Vagina (tissue), 2 donors: ENCODE measurements around the gene SET. TPM values are rescaled to one million over a fixed set of nuclear protein-coding genes. Genes with fewer than 3 reads are reported as not detected.
A peak's percentile ranks its signal among the peaks of the same experiment; 100 is the strongest.
"Not testable (repeated sequence)": the region's sequence is repeated elsewhere in the genome, so short reads cannot be mapped to it uniquely, and the experiment has no call there.

ENCODE experiments used
- DNase-seq, 2 donors: peaks; one replicate each; pipeline ENCODE4 v3.0.0-alpha.2; 2017; ENCODE audit errors: extremely low spot score in 2 of 2
- H3K27ac ChIP-seq: fragments of 200-600 bp; sonication (generic); one replicate; pipeline ENCODE4 v1.5.1; 2019
- H3K27me3 ChIP-seq: fragments of 200-600 bp; sonication (generic); one replicate; pipeline ENCODE4 v1.5.1; 2019
- H3K36me3 ChIP-seq, 2 donors: fragments of 200-600 bp; sonication (generic); one replicate each; pipeline ENCODE4 v1.5.1; 2017 to 2019
- H3K4me1 ChIP-seq: fragments of 200-600 bp; sonication (generic); one replicate; pipeline ENCODE4 v1.5.1; 2019
- H3K4me3 ChIP-seq, 2 donors: fragments of 200-600 bp; sonication (generic); 1 replicate in 1 of 2; 2 replicates in 1 of 2; pipeline ENCODE4 v1.5.1; 2016 to 2019
- H3K9me3 ChIP-seq: fragments of 200-600 bp; sonication (generic); one replicate; pipeline ENCODE4 v1.5.1; 2019
- POLR2A ChIP-seq, 2 donors: fragments of 450-650 bp; IDR thresholded peaks; one replicate each; pipeline ENCODE4 v1.6.1; 2017; ENCODE audit warnings: antibody characterized with exemption in 2 of 2, mild to moderate bottlenecking in 2 of 2, moderate library complexity in 2 of 2
- POLR2AphosphoS5 ChIP-seq, 2 donors: sonication (generic); formaldehyde crosslinking; IDR thresholded peaks; one replicate each; pipeline ENCODE4 v1.9.0; 2017; ENCODE audit warnings: antibody characterized with exemption in 2 of 2, mild to moderate bottlenecking in 2 of 2, low read depth in 1 of 2; ENCODE audit not compliant: insufficient read depth in 1 of 2
- intact Hi-C: fragments of 100-400 bp; cut with DNase I; formaldehyde crosslinking; loops from one replicate; pipeline ENCODE4 v1.15.1; 2023
- total RNA-seq: library from RNA; depleted of rRNA; stranded (reverse); fragments of >200 nt; gene quantifications from one replicate; pipeline ENCODE4 v1.2.3, GENCODE V29; 2016
- TF ChIP-seq, protein P1 (sequence below), 3 experiments: fragments of 450-650 bp in 2 of 3; fragments of 200-600 bp in 1 of 3; sonication (generic) in 1 of 3; IDR thresholded peaks; one replicate each; pipeline ENCODE4 v1.5.1; 2017 to 2019; ENCODE audit warnings: antibody characterized with exemption in 3 of 3, mild to moderate bottlenecking in 2 of 3, moderate library complexity in 2 of 3

Gene SET, protein sequence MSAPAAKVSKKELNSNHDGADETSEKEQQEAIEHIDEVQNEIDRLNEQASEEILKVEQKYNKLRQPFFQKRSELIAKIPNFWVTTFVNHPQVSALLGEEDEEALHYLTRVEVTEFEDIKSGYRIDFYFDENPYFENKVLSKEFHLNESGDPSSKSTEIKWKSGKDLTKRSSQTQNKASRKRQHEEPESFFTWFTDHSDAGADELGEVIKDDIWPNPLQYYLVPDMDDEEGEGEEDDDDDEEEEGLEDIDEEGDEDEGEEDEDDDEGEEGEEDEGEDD
- 137 TPM for total RNA-seq

DNA sequence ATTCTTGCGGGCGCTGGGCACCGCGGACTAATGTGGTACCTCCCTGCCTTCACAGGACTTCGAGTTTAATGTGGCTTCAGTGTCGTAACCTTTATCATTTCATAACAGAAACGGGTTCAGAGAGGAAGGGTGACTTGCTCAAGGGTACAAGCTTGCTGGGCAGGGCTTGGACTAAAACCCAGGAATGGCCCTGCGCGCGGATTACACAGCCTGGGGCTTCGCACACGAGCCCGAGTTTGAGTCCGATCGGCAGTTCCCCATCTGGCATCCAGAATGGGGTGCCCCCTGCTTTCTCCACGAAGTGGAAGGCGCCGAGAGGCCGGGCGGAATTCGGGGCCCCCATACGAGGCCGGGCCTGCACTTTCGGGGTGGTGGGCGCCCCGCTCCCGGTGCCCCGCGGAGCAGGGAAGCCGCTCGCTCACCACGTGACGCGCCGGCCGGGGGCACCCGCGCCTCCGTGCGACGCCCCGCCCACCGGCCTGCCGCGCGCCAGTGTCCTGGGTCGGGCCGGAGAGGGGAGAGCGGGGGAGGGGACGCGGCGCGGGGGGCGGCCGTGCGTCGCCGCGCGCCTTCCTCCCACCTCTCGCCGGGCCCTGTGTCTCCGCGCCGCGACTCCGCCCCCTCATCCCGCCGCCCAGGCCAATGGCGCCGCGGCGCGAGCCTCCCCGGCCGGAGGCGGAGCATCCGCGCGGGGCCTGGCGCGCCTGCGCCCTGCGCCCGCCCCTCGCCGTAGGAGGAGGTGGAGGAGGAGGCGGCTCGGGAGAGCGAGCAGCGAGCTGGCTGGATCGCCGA lies at the start of gene SET:
TSS of gene SET (plus strand) at position 722 of the 792 bp plus-strand sequence. CDS start 361 bp downstream, outside the sequence.
- Histone ChIP-seq H3K9me3 (no peaks in the 10 kb centered on the region), H3K27ac (peak within 1 kb of the TSS; percentile 97), H3K36me3 (peaks cover 0 to 24% of the 10 kb centered on the region in 2 donors), H3K4me1 (peaks cover 42% of the 10 kb centered on the region), H3K27me3 (no peaks in the 10 kb centered on the region), H3K4me3 (peak within 1 kb of the TSS; percentile 79 to 97)
- DNase-seq, result no peak
- TF ChIP-seq POLR2AphosphoS5 (IDR thresholded peaks at IDR 0.05; ENCODE audit: insufficient read depth in 1 of 2, low read depth in 1 of 2) (peak in 1 of 2 donors; percentile 67), POLR2A (IDR thresholded peaks at IDR 0.05) (peak; percentile 54 to 99)
- TF ChIP-seq, protein P1, sequence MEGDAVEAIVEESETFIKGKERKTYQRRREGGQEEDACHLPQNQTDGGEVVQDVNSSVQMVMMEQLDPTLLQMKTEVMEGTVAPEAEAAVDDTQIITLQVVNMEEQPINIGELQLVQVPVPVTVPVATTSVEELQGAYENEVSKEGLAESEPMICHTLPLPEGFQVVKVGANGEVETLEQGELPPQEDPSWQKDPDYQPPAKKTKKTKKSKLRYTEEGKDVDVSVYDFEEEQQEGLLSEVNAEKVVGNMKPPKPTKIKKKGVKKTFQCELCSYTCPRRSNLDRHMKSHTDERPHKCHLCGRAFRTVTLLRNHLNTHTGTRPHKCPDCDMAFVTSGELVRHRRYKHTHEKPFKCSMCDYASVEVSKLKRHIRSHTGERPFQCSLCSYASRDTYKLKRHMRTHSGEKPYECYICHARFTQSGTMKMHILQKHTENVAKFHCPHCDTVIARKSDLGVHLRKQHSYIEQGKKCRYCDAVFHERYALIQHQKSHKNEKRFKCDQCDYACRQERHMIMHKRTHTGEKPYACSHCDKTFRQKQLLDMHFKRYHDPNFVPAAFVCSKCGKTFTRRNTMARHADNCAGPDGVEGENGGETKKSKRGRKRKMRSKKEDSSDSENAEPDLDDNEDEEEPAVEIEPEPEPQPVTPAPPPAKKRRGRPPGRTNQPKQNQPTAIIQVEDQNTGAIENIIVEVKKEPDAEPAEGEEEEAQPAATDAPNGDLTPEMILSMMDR (IDR thresholded peaks at IDR 0.05), result no peak
- intact Hi-C loops, result loop anchor here (10.0 kb wide), 1 partner anchor 134 kb away; the partner anchor contains the start of gene SPTAN1

DNA sequence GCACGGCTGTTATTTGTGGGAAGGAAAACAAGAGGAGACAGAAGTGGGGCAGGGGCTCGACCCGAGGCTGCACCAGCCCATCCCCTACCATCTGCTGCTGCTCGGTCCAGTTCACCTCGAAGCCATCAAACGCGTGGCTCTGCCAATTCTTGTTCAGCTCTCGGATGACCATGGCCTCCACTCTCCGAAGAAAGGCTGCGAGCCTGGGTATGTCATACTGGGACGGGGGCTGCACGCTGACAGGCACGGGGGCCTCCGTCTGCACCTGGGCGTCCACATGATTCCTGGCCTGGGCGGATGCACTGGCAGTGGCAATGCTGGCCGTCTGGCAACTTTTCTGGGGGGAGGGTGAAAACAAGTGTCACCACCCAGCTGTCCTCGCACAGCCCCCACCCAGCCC lies 48.4 kb upstream of the SET start:
- DNase-seq, result no peak
- Histone ChIP-seq H3K36me3 (no peaks in the 10 kb centered on the region), H3K4me1 (peaks cover 13% of the 10 kb centered on the region), H3K9me3 (no peaks in the 10 kb centered on the region), H3K27me3 (no peaks in the 10 kb centered on the region), H3K4me3 (no peak overlapping the region), H3K27ac (no peak overlapping the region)
- intact Hi-C loops, result no loop called here
- TF ChIP-seq, protein P1 (IDR thresholded peaks at IDR 0.05), result no peak
- TF ChIP-seq POLR2A (IDR thresholded peaks at IDR 0.05) (no peak), POLR2AphosphoS5 (IDR thresholded peaks at IDR 0.05; ENCODE audit: insufficient read depth in 1 of 2, low read depth in 1 of 2) (no peak)

DNA sequence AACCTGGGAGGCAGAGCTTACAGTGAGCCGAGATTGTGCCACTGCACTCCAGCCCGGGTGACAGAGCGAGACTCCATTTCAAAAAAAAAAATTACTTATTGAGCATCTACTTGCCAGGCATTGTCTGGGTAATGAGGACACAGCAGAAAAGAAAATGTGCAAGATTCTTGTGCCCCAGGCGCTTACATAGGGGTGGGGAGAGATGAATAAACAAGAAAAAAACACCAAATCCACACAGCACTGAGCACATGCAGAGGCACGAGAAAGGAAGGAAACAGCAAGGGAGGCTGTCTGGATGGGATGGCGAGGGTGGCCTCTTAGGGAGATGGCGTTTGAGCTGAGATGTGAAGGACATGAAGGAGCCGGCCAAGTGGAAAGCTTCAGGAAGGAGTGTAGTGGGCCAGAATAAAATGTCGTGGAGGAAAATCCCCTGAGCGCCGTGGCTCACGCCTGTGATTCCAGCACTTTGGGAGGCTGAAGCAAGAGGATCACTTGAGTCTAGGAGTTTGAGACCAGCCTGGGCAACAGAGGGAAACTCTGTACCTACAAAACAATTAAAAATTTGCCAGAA lies 46.3 kb upstream of the SET start:
- intact Hi-C loops, result no loop called here
- no peak for DNase-seq
- H3K36me3 ChIP-seq, result no peaks in the 10 kb centered on the region
- no peaks in the 10 kb centered on the region for H3K4me1 ChIP-seq
- H3K27ac ChIP-seq, result no peak overlapping the region
- H3K9me3 ChIP-seq, result no peaks in the 10 kb centered on the region
- no peaks in the 10 kb centered on the region for H3K27me3 ChIP-seq
- TF ChIP-seq POLR2A (IDR thresholded peaks at IDR 0.05) (no peak), POLR2AphosphoS5 (IDR thresholded peaks at IDR 0.05; ENCODE audit: insufficient read depth in 1 of 2, low read depth in 1 of 2) (no peak)
- TF ChIP-seq, protein P1 (IDR thresholded peaks at IDR 0.05), result no peak
- no peak overlapping the region for H3K4me3 ChIP-seq

DNA sequence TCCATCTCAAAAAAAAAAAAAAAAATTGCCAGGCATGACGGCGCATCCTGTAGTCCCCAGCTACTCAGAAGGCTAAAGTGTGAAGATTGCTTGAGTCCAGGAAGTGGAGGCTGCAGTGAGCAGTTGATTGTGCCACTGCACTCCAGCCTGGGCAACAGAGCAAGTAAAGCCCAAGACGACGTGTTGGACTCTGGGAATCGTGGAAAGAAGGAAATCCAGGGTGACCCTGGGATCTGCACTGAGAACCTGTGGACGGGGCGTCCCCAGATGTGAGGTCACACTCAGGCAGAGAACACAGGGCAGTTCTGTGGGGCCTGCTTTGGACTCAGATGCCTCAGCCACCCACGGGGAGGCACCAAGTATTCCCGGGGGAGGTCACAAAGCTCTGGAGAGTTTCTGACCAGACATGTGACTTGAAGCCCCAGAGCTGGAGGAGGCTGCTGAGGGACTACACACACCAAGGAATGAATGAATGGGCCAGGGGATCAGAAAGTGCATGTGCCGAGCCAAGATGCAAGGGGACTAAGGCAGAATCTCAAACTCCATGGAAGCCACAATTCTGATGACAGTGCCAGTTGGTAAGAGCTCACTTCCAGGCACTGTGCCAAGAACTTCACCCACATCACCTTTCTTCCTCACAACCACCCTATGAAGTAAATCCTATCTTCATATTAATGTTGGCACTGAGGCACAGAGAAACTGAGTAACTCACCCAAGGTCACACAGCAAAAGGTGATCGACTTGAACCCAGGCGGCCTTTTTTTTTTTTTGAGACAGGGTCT lies 45.3 kb upstream of the SET start:
- Histone ChIP-seq H3K36me3 (no peaks in the 10 kb centered on the region), H3K27me3 (no peaks in the 10 kb centered on the region), H3K9me3 (no peaks in the 10 kb centered on the region), H3K4me1 (no peaks in the 10 kb centered on the region), H3K4me3 (no peak overlapping the region), H3K27ac (no peak overlapping the region)
- TF ChIP-seq, protein P1 (IDR thresholded peaks at IDR 0.05), result no peak
- intact Hi-C loops, result no loop called here
- no peak for DNase-seq

DNA sequence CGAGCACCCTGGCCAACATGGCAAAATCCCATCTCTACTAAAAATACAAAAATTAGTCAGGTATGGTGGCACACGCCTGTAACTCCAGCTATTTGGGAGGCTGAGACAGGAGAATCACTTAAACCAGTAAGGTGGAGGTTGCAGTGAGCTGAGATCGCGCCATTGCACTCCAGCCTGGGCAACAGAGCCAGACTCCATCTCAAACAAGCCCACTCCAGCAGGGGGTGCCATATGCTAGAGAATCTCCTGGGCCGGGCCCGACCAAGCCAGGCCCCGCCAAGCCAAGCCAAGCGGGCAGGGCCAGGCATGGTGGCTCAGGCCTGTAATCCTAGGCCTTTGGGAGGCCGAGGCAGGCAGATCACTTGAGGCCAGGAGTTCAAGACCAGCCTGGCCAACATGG lies 40.8 kb upstream of the SET start:
- H3K27ac ChIP-seq, H3K36me3 ChIP-seq, H3K27me3 ChIP-seq, intact Hi-C loops, DNase-seq, H3K4me1 ChIP-seq, H3K4me3 ChIP-seq, H3K9me3 ChIP-seq: not testable (repeated sequence)
